Thymus (tissue), 2 donors: ENCODE data around the gene UAP1L1. TPM values are rescaled to one million over a fixed set of nuclear protein-coding genes. Genes with fewer than 3 reads are reported as not detected.

Experiments used
- polyA plus RNA-seq: library from polyadenylated mRNA; stranded (reverse); fragments of 200-250 nt; gene quantifications from one replicate; pipeline ENCODE4 v1.2.3, GENCODE V29; 2013
- total RNA-seq: library from RNA; stranded (reverse); fragments of 120-200 nt; gene quantifications from one replicate; pipeline ENCODE4 v1.2.4, GENCODE V29; 2013
- donor health status: healthy.

Gene UAP1L1
- total and polyA plus RNA-seq, 2 donors = 1.9 to 9.4 TPM

Other genes starting within 250 kb of the UAP1L1 start
Only the 30 nearest of the 36 such genes appear.
- 12.8 TPM for gene TRAF2, start 191.0 kb upstream of the UAP1L1 start, total RNA-seq
- 18.8 TPM for gene TRAF2, start 191.0 kb upstream of the UAP1L1 start, polyA plus RNA-seq
- 101 TPM for gene FBXW5, start 132.8 kb upstream of the UAP1L1 start, total RNA-seq
- gene FBXW5, start 132.8 kb upstream of the UAP1L1 start, polyA plus RNA-seq = 162 TPM
- gene C8G, start 132.3 kb upstream of the UAP1L1 start, total RNA-seq = 2.2 TPM
- 6.5 TPM for gene C8G, start 132.3 kb upstream of the UAP1L1 start, polyA plus RNA-seq
- gene LCN12, start 125.2 kb upstream of the UAP1L1 start, total RNA-seq = 4.2 TPM
- gene LCN12, start 125.2 kb upstream of the UAP1L1 start, polyA plus RNA-seq = 14.4 TPM
- gene PTGDS, start 100.0 kb upstream of the UAP1L1 start, total RNA-seq = 5.0 TPM
- gene PTGDS, start 100.0 kb upstream of the UAP1L1 start, polyA plus RNA-seq = 137 TPM
- 0.19 TPM for gene LCNL1, start 94.5 kb upstream of the UAP1L1 start, total RNA-seq
- 5.0 TPM for gene LCNL1, start 94.5 kb upstream of the UAP1L1 start, polyA plus RNA-seq
- 68.9 TPM for gene PAXX, start 85.1 kb upstream of the UAP1L1 start, total RNA-seq
- 431 TPM for gene PAXX, start 85.1 kb upstream of the UAP1L1 start, polyA plus RNA-seq
- 13.6 TPM for gene CLIC3, start 80.9 kb upstream of the UAP1L1 start, total RNA-seq
- 44.6 TPM for gene CLIC3, start 80.9 kb upstream of the UAP1L1 start, polyA plus RNA-seq
- gene ABCA2, start 49.3 kb upstream of the UAP1L1 start, total RNA-seq = 4.2 TPM
- 37.3 TPM for gene ABCA2, start 49.3 kb upstream of the UAP1L1 start, polyA plus RNA-seq
- gene FUT7, start 45.4 kb upstream of the UAP1L1 start, total RNA-seq = 0.99 TPM
- gene FUT7, start 45.4 kb upstream of the UAP1L1 start, polyA plus RNA-seq = 4.6 TPM
- gene NPDC1, start 31.3 kb upstream of the UAP1L1 start, total RNA-seq = 4.8 TPM
- 71.1 TPM for gene NPDC1, start 31.3 kb upstream of the UAP1L1 start, polyA plus RNA-seq
- gene ENTPD2, start 23.5 kb upstream of the UAP1L1 start, total RNA-seq = 0.09 TPM
- 0.27 TPM for gene ENTPD2, start 23.5 kb upstream of the UAP1L1 start, polyA plus RNA-seq
- 6.3 TPM for gene SAPCD2, start 7.0 kb upstream of the UAP1L1 start, total RNA-seq
- gene SAPCD2, start 7.0 kb upstream of the UAP1L1 start, polyA plus RNA-seq = 0.87 TPM
- 26.8 TPM for gene MAN1B1, start 9.5 kb downstream of the UAP1L1 start, total RNA-seq
- 107 TPM for gene MAN1B1, start 9.5 kb downstream of the UAP1L1 start, polyA plus RNA-seq
- 112 TPM for gene DPP7, start 37.2 kb downstream of the UAP1L1 start, total RNA-seq
- gene DPP7, start 37.2 kb downstream of the UAP1L1 start, polyA plus RNA-seq = 476 TPM
- gene GRIN1, start 61.6 kb downstream of the UAP1L1 start, total RNA-seq = 0.19 TPM
- 0.18 TPM for gene GRIN1, start 61.6 kb downstream of the UAP1L1 start, polyA plus RNA-seq
- 0.28 TPM for gene LRRC26, start 92.5 kb downstream of the UAP1L1 start, total RNA-seq
- gene LRRC26, start 92.5 kb downstream of the UAP1L1 start, polyA plus RNA-seq = 0.05 TPM
- not detected for gene TMEM210, start 94.5 kb downstream of the UAP1L1 start, total RNA-seq
- gene TMEM210, start 94.5 kb downstream of the UAP1L1 start, polyA plus RNA-seq = 0.07 TPM
- gene ANAPC2, start 111.0 kb downstream of the UAP1L1 start, total RNA-seq = 19.1 TPM
- gene ANAPC2, start 111.0 kb downstream of the UAP1L1 start, polyA plus RNA-seq = 69.4 TPM
- gene SSNA1, start 111.2 kb downstream of the UAP1L1 start, total RNA-seq = 85.2 TPM
- 74.9 TPM for gene SSNA1, start 111.2 kb downstream of the UAP1L1 start, polyA plus RNA-seq
- 2.7 TPM for gene TPRN, start 123.2 kb downstream of the UAP1L1 start, total RNA-seq
- 6.2 TPM for gene TPRN, start 123.2 kb downstream of the UAP1L1 start, polyA plus RNA-seq
- 20.6 TPM for gene TMEM203, start 128.1 kb downstream of the UAP1L1 start, total RNA-seq
- gene TMEM203, start 128.1 kb downstream of the UAP1L1 start, polyA plus RNA-seq = 47.2 TPM
- gene NDOR1, start 128.2 kb downstream of the UAP1L1 start, total RNA-seq = 4.7 TPM
- gene NDOR1, start 128.2 kb downstream of the UAP1L1 start, polyA plus RNA-seq = 20.4 TPM
- 0.09 TPM for gene RNF208, start 144.7 kb downstream of the UAP1L1 start, total RNA-seq
- 5.3 TPM for gene RNF208, start 144.7 kb downstream of the UAP1L1 start, polyA plus RNA-seq
- gene CYSRT1, start 147.7 kb downstream of the UAP1L1 start, total RNA-seq = 0.57 TPM
- gene CYSRT1, start 147.7 kb downstream of the UAP1L1 start, polyA plus RNA-seq = 2.8 TPM
- 0.05 TPM for gene RNF224, start 150.0 kb downstream of the UAP1L1 start, total RNA-seq
- 0.16 TPM for gene RNF224, start 150.0 kb downstream of the UAP1L1 start, polyA plus RNA-seq
- not detected for gene SLC34A3, start 153.4 kb downstream of the UAP1L1 start, total RNA-seq
- gene SLC34A3, start 153.4 kb downstream of the UAP1L1 start, polyA plus RNA-seq = 0.14 TPM
- gene TUBB4B, start 163.8 kb downstream of the UAP1L1 start, total RNA-seq = 166 TPM
- gene TUBB4B, start 163.8 kb downstream of the UAP1L1 start, polyA plus RNA-seq = 104 TPM
- gene STPG3, start 173.8 kb downstream of the UAP1L1 start, total RNA-seq = 0.09 TPM
- 0.43 TPM for gene STPG3, start 173.8 kb downstream of the UAP1L1 start, polyA plus RNA-seq
- 20.4 TPM for gene NELFB, start 177.8 kb downstream of the UAP1L1 start, total RNA-seq
- 38.8 TPM for gene NELFB, start 177.8 kb downstream of the UAP1L1 start, polyA plus RNA-seq